Stimulated activated CD8-positive, alpha-beta memory T cell treated with anti-CD3 and anti-CD28 coated beads, Interleukin-4, amount 100 ng/mL, for 24 hours (primary cell): Measurements from ENCODE around the gene EFCAB7.
A peak's percentile ranks its signal among the peaks of the same experiment; 100 is the strongest.

Experiments used
- DNase-seq: peaks from one replicate; pipeline ENCODE4 v3.0.0-alpha.2; 2020; ENCODE audit warnings: low read depth

Gene EFCAB7, protein sequence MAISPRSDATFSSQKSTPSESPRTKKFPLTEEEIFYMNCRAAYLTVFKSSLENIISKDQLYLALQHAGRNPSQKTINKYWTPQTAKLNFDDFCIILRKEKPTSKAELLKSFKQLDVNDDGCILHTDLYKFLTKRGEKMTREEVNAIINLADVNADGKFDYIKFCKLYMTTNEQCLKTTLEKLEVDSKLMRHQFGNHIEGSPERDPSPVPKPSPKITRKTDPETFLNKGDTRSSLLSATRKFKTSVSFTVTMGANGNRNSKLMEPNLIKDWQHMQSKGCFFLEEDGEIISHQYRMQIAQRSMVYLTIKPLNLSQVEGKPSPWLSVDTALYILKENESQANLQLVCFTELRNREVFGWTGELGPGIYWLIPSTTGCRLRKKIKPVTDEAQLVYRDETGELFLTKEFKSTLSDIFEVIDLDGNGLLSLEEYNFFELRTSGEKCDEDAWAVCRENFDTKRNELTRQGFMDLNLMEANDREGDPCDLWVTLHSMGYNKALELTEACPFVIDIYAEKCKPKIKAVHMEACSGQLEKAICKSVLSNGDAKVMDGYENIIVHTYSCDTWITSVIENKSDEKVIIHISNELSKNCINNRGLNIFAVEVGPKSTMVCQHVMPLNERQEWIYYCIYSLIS

DNA sequence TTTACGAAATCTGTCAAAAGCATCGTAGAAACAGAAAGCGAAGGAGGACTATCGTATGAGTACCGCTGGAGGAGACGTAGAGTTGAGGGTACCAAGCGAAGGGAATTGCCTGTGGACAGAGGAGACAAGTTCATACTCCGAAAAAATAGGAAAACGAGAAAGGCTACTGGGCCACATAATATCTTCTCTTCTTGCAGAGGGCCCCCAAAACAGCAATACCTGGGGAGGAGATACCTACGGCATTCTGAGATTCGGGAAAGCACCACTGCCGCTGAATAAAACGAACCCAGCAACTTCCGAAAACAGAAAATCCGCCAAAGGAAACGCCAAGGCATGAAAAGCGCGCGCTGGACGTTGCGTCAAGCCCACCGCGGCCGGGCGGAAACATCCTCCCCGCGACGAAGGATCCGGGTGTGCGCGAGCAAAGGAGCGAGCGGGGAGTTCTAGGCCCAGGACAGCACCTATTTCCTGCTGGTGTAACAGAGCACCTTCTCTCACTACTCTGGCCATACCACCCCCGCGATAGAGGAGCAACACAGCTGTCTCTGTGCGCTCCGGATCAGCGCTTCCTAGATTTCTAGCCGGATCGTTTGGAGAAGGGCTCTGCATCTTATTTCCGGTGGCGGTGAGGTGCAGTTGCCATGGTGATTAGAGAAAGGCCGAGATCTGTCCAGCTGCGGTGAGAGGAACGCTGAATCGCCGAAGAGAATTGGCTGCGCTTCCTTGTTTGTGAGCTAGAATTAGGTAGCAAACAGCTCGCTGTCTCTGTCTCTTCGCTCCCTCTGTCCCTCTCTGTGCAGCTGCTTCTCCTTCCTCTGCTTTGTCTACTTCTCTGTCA lies at the start of gene EFCAB7, which contains the start of gene ITGB3BP:
Gene EFCAB7 (plus strand): TSS at position 635 of the 838 bp plus-strand sequence. CDS start 2,048 bp downstream, outside the sequence.
Gene ITGB3BP (minus strand): TSS at position 335 of the 838 bp plus-strand sequence. CDS start 92 bp downstream, at position 243.
- peak; percentile 71 for DNase-seq

DNA sequence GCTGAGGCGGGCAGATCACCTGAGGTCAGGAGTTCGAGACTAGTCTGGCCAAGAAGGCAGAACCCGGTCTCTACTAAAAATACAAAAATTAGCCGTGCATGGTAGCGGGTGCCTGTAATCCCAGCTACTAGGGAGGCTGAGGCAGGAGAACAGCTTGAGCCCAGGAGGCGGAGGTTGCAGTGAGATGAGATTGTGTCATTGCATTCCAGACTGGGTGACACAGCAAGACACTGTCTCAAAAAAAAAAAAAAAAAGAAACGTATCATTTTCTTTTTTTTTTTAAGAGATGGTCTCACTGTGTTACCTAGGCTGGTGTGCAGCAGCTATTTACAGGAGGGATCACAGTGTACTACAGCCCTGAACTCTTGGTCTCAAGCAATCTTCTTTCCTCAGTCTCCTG lies 47.6 kb upstream of the EFCAB7 start:
- DNase-seq: no peak

DNA sequence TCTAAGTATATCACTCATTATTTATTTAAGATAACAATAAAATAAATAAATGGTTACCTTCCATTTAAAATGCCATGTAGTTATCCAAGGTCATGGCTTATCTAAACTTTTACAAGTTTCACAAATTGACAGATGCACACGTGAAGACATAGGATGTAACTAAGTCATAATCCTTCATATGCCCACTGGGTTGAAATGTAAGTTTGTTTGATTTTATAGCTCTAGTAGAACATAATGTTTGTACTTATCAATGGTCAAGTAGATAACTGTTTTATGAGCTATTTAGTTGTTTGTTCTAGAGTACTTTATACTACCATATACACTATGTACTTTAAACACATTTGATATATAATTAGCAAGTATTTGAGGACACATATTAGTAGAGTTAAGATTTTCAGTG lies 43.3 kb upstream of the EFCAB7 start:
- no peak for DNase-seq

DNA sequence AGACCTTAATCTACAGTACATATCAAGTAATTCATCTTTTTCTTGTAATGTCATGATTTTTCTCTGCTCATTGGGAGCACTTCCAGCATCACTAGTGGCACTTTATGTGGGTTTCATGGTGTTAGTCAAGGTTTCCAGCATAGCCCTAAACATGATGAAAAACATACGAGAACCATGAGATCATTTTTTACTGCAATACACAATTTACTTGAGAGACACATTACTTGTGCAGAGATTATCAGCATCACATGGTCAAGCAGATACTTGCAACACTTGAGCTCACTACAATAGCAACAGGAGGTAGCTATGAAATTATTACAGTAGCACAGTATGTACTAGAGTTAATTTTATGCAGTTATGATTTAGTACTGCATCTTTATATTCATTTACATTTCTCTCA lies 36.7 kb upstream of the EFCAB7 start:
- DNase-seq: no peak

DNA sequence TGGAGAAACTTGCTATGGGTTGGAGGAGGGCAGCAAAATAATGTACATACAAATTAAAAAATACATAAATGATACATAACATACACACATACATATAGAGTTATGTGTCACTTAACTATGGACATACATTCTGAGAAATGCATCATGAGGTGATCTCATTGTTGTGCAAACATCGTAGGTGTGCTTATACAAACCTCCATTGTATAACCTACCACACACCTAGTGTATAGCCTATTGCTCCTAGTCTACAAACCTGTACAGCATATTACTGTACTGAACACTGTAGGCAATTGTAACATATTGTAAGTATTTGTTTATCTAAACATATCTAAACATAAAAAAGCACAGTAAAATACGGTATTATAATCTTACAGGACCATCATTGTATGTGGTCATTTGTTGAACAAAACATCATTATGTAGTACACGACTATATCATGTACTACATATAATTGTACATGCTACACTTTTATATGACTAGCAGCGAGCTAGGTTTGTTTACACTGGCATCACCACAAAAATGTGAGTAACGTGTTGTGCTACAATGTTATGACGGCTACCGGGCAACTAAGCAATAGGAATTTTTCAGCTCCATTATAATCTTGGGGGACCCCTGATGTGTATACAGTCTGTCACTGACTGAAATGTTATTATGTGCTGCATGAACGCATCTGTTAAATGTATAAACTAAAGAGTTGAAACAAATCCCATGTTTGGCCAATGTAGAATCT lies 35.8 kb upstream of the EFCAB7 start:
- no peak for DNase-seq

DNA sequence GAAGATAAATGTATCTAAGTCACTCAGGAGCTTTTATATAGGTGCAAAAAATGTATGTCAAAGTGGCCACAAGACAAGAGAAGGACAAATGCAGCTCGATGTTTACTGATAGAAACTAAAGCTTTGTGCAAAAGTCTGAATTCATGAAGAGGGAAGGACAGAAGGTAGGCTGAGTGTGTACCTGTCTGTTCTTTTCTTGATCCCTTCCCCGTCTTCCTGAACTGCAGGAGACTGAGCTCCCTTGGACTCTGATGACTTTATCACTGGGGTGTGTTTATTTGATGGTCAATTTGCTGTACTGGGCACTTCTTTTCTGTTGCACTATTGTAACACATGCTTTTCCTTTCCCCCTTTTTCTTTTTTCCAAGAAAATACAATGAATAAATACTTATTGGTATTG lies 25.7 kb upstream of the EFCAB7 start:
- no peak for DNase-seq

DNA sequence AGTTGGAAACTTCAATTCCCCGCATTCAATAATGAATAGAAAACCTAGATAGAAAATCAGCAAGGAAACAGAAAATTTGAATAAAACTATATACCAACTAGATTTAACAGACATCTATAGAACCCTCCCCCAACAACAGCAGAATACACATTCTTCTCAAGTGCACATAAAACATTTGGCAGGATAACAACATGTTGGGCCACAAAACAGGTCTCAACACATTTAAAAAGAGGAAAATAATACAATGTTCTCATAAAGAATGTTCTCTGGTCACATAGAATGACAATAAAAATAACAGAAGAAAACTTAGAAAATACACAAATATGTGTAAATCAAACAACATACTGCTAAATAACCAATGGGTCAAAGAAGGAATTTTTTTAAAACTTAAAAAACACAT lies 25.2 kb upstream of the EFCAB7 start:
- DNase-seq: no peak

DNA sequence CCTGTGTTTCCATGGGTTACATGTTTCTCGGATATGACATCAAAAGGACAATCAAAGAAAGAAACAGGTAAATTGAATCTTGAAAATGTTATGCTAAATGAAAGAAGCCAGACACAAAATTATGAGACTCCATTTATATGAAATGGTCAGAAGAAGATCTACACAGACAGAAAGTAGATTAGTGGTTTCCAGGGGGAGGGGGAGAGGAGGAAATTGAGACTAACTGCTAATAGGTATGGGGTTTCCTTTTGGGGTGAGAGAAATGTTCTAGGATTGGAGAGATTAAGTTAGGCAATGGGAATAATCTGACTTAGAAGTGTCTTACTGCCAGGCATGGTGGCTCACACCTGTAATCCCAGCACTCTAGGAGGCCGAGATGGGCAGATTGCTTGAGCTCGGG lies 22.1 kb upstream of the EFCAB7 start:
- DNase-seq: no peak

DNA sequence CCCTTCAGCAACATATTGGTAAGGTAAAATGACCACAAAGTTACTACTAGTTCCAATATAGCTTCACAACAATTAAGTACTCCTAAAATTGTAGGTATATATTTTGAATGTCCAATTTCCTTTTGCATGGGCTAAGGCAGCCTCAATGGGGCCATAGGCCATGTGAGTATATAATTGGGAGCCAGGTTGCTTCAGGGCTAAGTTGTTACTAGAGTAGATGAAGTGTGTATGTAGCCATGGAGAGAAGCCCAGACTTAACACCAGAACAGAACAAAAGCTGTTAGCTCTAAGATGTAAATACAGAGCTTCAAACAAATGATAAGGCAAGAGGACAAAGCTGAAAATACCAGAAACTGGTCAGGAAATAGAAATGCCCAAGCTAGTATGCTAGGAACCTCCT lies 16.5 kb upstream of the EFCAB7 start:
- no peak for DNase-seq

DNA sequence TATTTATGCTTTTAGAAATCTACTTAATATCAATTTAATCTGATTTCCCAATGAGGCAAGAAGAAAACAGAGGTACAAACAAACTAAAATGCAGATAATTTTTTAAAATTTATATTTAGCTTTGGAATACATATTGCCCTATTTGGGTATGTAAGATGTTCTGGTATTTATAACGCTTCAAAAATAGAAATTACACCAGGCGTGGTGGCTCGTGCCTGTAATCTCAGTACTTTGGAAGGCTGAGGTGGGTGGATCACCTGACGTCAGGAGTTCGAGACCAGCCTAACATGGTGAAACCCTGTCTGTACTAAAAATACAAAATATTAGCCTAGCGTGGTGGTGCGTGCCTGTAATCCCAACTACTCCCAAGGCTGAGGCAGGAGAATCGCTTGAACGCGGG lies 13.6 kb upstream of the EFCAB7 start:
- DNase-seq: no peak

DNA sequence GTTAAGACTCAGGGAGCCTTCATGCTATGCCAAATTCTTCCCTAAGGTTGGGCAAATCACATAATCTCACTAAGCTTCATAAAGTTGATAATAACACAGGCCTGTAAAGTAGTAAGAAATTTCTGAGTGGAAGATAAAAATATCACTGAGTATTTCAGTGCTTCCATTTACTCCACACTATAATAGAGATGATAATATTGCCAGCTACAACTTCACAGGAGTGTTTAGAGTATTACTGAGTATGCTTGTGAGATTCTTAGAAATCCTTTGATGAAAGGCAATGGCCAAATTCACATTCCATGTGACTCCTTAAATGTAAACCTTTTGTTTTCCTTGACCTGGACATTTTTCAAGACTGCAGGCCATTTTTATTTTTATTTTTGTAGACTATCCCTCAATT lies 10.7 kb upstream of the EFCAB7 start:
- no peak for DNase-seq

DNA sequence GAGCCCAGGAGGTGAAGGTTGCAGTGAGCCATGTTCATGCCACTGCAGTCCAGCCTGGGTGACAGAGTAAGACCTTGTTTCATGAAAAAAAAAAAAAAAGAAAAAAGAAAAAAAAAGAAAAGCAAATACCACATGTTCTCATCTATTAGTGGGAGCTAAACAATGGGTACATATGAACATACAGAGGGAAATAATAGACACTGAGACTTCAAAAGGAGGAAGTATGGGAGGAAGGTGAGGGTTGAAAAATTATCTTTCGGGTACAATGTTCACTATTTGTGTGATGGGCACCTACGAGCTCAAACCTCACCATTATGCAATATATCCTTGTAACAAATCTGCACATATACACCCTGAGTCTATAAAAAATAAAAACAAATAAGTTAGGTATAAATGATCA lies 6.7 kb upstream of the EFCAB7 start:
- DNase-seq: no peak

DNA sequence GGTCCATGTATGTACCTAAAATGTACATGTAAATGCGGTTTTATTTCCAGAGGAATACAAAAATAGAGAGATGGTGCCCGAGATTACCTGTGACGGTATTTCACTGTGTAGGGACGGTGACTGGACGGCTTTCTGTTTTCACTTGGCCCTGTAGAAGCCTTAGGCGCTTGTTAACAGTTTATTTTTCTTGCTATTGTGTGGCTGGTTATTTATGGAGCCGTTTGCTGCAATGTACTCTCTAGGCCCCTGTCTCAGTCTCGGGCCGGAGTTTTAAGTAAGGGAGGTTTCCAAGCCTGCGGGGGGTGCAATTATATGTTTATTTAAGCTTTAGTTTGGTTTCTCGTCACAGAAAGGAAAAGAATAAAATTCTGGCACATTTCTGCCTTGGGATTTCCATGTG lies 413 bp downstream of the EFCAB7 start:
- DNase-seq: no peak

DNA sequence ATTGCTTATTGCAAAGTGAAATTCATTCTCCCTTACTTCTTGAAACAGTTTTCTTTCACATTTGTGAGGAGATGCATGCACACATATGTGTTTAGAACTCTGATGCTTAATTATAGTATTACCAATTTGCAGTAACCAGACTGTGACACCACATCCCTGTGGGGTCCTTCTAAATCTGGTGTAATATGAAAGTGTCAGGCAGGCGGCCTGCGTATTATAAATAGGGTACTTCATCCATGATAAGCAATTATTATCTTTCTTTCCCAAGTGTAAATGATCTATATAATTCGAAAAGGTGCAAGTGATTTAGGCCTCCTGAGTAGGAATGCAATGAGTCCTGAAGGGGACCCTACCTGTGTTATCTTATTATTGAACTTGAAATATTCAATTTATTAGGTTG lies 876 bp downstream of the EFCAB7 start:
- no peak for DNase-seq

DNA sequence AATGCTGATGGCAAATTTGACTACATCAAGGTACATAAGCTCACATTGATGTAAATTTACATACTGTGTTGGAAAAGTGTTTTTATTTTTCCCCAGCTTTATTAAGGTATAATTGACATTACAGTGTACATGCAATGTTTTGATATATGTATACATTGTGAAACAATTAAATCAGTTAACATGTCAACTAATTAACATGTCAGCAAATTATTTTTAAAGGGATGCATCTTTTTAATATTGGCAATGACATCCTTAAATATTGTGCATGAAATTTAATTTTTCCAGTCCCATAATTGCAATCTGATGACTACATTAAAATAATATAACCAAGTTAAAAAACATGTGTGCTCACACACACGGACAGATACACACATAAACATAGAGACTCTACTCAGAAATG lies 9.4 kb downstream of the EFCAB7 start:
- no peak for DNase-seq

DNA sequence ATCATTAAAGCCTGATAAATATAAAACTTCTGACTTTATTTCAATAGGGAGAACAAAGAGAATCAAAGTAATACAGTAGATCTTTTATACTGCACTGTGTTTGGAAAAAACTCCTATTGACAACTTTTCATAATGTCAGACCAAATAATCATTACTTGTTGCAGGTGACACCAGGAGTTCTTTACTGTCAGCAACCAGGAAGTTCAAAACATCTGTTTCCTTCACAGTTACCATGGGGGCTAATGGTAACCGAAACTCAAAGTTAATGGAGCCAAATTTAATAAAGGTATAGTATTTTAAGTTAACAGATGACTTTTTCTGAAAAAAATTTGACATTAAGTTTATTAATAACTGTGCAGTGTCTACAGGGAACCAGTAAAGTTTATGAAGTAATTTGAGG lies 10.6 kb downstream of the EFCAB7 start:
- no peak for DNase-seq

DNA sequence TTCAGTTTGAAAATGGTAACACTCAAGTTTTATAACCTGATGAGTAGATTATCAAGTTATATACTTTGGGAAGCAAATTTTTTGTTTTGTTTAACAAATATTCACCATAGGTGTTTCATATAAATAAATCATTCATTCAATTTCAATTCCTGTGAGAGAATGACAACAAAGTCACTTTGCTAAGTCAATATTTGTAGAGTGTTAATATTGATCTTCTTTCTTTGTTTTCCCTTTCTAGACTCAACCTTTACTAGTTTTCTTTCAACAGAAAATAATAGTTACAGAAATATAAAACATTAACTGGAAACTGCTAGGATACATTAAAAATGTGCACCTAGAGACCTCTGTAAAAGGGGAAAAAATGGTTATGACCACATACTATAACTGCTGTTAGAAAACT lies 11.1 kb downstream of the EFCAB7 start:
- no peak for DNase-seq

DNA sequence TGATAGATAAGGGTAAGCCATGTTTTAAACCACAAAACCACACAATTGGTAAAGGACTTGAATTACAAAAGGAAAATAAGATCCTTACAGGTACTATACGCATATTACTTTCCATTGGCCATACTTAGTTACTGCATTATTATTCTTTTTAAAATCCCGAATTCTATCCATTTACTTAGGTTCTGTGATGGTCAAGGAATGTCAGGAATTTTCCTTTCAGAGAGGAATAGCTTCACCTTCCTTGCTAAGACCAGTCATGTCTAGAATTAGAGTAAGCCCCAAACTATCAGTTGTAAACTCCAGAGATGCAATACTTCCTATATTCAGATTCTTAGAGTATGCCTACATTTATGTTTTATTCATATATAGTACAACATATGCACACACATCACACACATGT lies 13.7 kb downstream of the EFCAB7 start:
- DNase-seq: no peak

DNA sequence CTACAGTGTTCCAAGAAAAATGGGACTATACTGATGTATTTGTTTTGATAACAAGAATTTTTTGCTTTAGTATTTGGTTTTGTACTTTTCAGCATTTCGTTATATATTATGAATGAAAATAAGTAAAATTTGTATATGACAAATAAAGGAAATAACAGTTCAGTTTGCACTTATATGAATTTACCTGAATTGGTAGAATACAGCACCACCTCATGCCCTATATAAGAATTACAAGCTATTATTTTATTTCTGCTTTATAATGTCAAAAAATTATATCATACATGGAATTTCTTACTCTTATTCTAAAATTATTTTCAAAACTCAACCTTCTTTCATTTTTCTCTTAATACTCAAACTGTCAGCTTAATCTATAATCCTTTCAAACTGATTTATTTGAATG lies 14.6 kb downstream of the EFCAB7 start:
- DNase-seq: no peak

DNA sequence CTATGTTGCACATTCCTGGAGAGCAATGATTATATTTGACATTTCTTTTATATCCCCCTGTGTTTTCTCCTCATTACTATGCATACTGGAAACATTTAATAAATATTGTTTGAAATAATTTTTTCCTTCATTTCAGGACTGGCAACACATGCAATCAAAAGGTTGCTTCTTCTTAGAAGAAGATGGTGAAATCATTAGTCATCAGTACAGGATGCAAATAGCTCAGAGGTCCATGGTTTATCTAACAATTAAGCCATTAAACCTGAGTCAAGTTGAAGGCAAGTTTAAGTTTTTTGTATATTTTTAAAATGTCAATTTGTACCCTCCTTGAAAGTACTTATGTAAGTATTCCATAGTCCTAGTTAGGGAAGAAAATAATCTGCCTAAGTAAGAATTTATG lies 22.5 kb downstream of the EFCAB7 start:
- DNase-seq: no peak

DNA sequence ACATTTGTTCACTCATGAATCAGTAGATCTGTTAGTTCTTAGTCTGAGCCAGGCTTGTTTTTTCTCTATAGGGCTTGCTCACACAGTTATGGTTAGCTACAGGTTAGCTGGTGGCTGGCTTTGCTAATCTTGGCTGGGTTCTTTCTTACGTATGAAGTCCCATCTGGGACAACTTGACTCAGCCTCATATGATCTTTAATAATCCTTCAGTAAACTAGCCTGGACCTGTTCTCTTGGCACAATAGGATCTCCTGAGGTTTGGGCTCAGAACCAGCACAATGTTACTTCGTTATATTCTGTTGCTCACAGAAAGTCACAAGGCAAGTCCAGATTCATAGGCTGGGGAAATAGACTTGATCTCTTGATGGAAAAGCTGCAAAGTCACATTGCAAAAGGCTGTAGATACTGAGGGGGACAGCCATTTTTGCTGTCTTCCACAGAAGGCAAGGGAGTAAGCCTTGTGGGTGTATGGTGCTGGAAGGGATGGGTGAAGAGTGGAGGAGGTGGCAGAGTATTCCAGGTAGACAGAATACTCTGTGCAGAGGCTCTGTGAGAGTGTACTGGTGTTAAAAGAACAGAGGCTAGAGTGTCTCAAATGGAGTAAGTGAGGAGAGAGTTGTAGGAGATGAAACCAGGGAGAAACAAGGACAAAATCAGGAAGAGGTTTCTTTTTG lies 24.4 kb downstream of the EFCAB7 start:
- no peak for DNase-seq

DNA sequence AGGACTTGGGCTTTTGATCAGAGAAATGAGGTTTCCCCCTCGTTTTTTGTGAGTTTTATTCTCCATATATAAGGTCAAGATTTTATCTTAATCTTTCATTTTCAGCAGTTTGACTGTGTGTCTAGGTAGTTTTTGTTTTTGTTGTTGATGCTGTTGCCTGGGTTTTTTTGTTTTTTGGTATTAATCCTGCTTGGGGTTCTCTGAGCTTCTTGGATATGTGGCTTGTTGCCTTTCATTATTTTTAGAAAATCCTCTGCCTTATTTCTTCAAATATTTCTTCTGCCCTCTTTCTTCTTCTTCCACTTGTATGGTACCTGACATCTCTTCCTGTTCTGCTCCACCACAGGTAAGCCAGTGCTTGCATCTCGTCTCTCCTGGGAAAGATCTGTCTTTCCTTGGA lies 25.0 kb downstream of the EFCAB7 start:
- DNase-seq: no peak
